Transverse colon (tissue), 4 donors: ENCODE results near the gene ARL8A. TPM values are rescaled to one million over a fixed set of nuclear protein-coding genes. Genes with fewer than 3 reads are reported as not detected.
A peak's percentile ranks its signal among the peaks of the same experiment; 100 is the strongest.
"Not testable (repeated sequence)": the region's sequence is repeated elsewhere in the genome, so short reads cannot be mapped to it uniquely, and the experiment has no call there.

ENCODE experiments used
- DNase-seq: peaks from one replicate; pipeline ENCODE4 v3.0.0-alpha.2; 2019
- H3K27ac ChIP-seq, 4 donors: fragments of 200-600 bp; sonication (generic); 2 replicates each; pipeline ENCODE4 v1.5.1; 2016 to 2018; ENCODE audit warnings: inconsistent platforms in 4 of 4
- H3K27me3 ChIP-seq: fragments of 200-600 bp; sonication (generic); 2 replicates; pipeline ENCODE4 v1.5.1; 2017; ENCODE audit warnings: inconsistent platforms
- H3K36me3 ChIP-seq, 4 donors: fragments of 200-600 bp; sonication (generic); 2 replicates each; pipeline ENCODE4 v1.5.1; 2017 to 2019; ENCODE audit warnings: inconsistent platforms in 4 of 4
- H3K4me1 ChIP-seq, 4 donors: fragments of 200-600 bp; sonication (generic); 2 replicates each; pipeline ENCODE4 v1.5.1; 2017 to 2020; ENCODE audit warnings: inconsistent platforms in 4 of 4
- H3K4me3 ChIP-seq, 4 donors: fragments of 200-600 bp; sonication (generic); 1 replicate in 1 of 4; 2 replicates in 3 of 4; pipeline versions ENCODE4 v1.5.1 to v1.6.1; 2017 to 2019; ENCODE audit warnings: inconsistent platforms in 4 of 4
- H3K9me3 ChIP-seq, 2 donors: fragments of 200-600 bp; sonication (generic); 2 replicates each; pipeline ENCODE4 v1.5.1; 2017 to 2019; ENCODE audit warnings: inconsistent platforms in 2 of 2
- EP300 ChIP-seq: sonication (generic); formaldehyde crosslinking; IDR thresholded peaks from one replicate; pipeline ENCODE4 v1.6.1; 2017; ENCODE audit warnings: antibody characterized with exemption, low read depth
- POLR2A ChIP-seq: fragments of 450-650 bp; IDR thresholded peaks from one replicate; pipeline ENCODE4 v1.6.1; 2016; ENCODE audit warnings: antibody characterized with exemption, mild to moderate bottlenecking, moderate library complexity
- POLR2AphosphoS5 ChIP-seq, 3 donors: sonication (generic); formaldehyde crosslinking; IDR thresholded peaks; one replicate each; pipeline ENCODE4 v1.6.1; 2016; ENCODE audit warnings: antibody characterized with exemption in 3 of 3
- WGBS, 2 donors: methylation state at CpG; one replicate each; pipeline ENCODE4 v1.1.5; 2018; ENCODE audit warnings: low coverage in 1 of 2; 5-methylcytosine and 5-hydroxymethylcytosine counted together
- in situ Hi-C, 4 donors: fragments of 200-750 bp; cut with MboI; loops; one replicate each; pipeline versions ENCODE4 v1.15.0 to v1.15.1; 2017; ENCODE audit warnings: low sequenced_read_pairs in 3 of 4, low pct_ligation_motif_present in 1 of 4, low pct_unique_long_range_greater_than_20kb in 1 of 4
- intact Hi-C: fragments of 100-400 bp; cut with DNase I; formaldehyde crosslinking; loops from one replicate; pipeline ENCODE4 v1.15.1; 2023; ENCODE audit warnings: low total_unique reads
- total RNA-seq, 4 donors: library from RNA; depleted of rRNA; stranded (reverse); fragments of >200 nt; gene quantifications; one replicate each; pipeline ENCODE4 v1.1.0, GENCODE V29; 2016
- TF ChIP-seq, protein P1 (sequence below), 5 experiments: fragments of 200-600 bp in 3 of 5; fragments of 450-650 bp in 2 of 5; sonication (generic) in 3 of 5; IDR thresholded peaks; 1 replicate in 2 of 5; 2 replicates in 3 of 5; pipeline ENCODE4 v1.5.1; 2016 to 2017; ENCODE audit warnings: antibody characterized with exemption in 5 of 5, inconsistent platforms in 3 of 5, mild to moderate bottlenecking in 2 of 5, moderate library complexity in 1 of 5

The ARL8A gene
- total RNA-seq, 4 donors from 2014 or later = 9.0 to 27.2 (median 21.6) TPM

GRCh38 chr1:202192770-202193613, 48.5 kb upstream of the ARL8A start:
- Histone ChIP-seq H3K36me3 (no peaks in the 10 kb centered on the region), H3K4me3 (peak overlapping the region in 2 of 4 donors; percentile 28 to 45), H3K9me3 (no peaks in the 10 kb centered on the region), H3K27ac (no peak overlapping the region), H3K4me1 (peaks cover 0 to 20% (median 10%) of the 10 kb centered on the region in 4 donors), H3K27me3 (peaks cover 31% of the 10 kb centered on the region)
- 26 to 47% methylated on average over 4 to 18 of the region's 18 CpGs for WGBS, 2 donors
- TF ChIP-seq EP300 (no peak), POLR2AphosphoS5 (IDR thresholded peaks at IDR 0.05) (no peak), POLR2A (no peak)
- TF ChIP-seq, protein P1, sequence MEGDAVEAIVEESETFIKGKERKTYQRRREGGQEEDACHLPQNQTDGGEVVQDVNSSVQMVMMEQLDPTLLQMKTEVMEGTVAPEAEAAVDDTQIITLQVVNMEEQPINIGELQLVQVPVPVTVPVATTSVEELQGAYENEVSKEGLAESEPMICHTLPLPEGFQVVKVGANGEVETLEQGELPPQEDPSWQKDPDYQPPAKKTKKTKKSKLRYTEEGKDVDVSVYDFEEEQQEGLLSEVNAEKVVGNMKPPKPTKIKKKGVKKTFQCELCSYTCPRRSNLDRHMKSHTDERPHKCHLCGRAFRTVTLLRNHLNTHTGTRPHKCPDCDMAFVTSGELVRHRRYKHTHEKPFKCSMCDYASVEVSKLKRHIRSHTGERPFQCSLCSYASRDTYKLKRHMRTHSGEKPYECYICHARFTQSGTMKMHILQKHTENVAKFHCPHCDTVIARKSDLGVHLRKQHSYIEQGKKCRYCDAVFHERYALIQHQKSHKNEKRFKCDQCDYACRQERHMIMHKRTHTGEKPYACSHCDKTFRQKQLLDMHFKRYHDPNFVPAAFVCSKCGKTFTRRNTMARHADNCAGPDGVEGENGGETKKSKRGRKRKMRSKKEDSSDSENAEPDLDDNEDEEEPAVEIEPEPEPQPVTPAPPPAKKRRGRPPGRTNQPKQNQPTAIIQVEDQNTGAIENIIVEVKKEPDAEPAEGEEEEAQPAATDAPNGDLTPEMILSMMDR (IDR thresholded peaks at IDR 0.05) = peak; percentile 80 to 90 (median 82)
- in situ Hi-C loops (loop anchor here (10.0 to 25.0 kb wide), 3 partner anchors 119 to 522 kb away; partner anchors contain the start of gene SYT2 (in 4 of the 4)), intact Hi-C loops (no loop called here)
- peak; percentile 64 for DNase-seq

- 95% methylated on average over 11 of the region's 33 CpGs; no CpG with 5 or more reads in 1 of the 2 donors for WGBS, 2 donors
- in situ Hi-C loops = loop anchor here (10.0 to 25.0 kb wide), 3 partner anchors 121 to 523 kb away; partner anchors contain the start of gene SYT2 (in 4 of the 4)
- peaks cover 31% of the 10 kb centered on the region for H3K27me3 ChIP-seq
Measured at GRCh38 chr1:202191391-202191790, 46.9 kb upstream of the ARL8A start.

DNA sequence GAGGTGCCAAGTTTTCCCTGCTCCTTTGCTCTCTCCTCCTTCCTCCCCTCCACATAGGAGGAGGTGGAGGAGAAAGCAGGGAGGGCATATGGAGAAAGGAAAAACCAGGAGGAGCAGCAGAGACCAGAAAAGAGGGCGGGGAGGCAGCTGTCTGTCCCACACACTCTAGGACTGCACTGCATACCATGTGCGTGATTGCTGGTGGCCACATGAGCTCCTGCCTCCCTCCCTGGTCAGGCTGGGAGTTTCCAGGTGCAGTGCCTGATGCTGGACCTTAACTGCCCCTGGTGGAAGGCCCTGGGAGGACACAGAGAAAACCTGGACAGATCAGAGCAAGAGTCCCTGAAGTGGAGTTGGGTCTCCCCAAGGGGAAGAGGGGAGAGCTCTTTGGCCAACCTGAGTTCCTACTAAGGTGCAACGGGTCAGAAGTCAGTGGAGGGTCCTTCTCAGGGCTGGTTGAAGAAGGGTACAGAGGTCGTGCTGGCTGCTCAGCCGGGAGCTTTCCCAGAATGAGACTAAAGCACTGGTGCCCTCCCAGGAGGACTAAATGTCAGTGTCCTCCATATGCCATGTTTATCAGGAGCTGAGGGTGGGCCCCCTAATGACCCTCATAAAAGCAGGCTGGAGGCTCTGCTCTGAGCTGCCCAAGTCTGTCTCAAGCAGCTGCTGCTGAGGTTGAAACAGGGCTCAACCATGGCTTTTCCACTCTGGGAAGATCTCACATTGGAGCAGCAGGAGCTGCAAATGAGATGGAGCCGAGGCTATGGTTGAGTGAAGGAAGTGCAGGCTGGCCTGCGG, 45.6 kb upstream of the ARL8A start:
- no peak for TF ChIP-seq POLR2A
- TF ChIP-seq, protein P1 (IDR thresholded peaks at IDR 0.05) = peak in 1 of 5 experiments; percentile 13
- H3K9me3 ChIP-seq = no peaks in the 10 kb centered on the region
- no peaks in the 10 kb centered on the region for H3K36me3 ChIP-seq
- H3K27ac ChIP-seq = no peak overlapping the region
- peaks cover 0 to 15% (median 10%) of the 10 kb centered on the region in 4 donors for H3K4me1 ChIP-seq
- H3K27me3 ChIP-seq = peaks cover 26% of the 10 kb centered on the region
- 69 to 100% methylated on average over 1 to 7 of the region's 7 CpGs for WGBS, 2 donors
- in situ Hi-C loops (loop anchor here (10.0 to 25.0 kb wide), 4 partner anchors 122 to 525 kb away; partner anchors contain the start of gene SYT2 (in 4 of the 4)), intact Hi-C loops (loop anchor here (5.0 kb wide), 2 partner anchors 127 to 527 kb away; no protein-coding TSS in a partner anchor)
- DNase-seq = no peak
- H3K4me3 ChIP-seq = no peak overlapping the region

More at GRCh38 chr1:202191391-202191790, 46.9 kb upstream of the ARL8A start:
- DNase-seq, H3K9me3 ChIP-seq, intact Hi-C loops, H3K4me3 ChIP-seq, H3K27ac ChIP-seq, H3K36me3 ChIP-seq: not testable (repeated sequence)
- H3K4me1 ChIP-seq = peaks cover 0 to 15% (median 10%) of the 10 kb centered on the region in 4 donors

DNA sequence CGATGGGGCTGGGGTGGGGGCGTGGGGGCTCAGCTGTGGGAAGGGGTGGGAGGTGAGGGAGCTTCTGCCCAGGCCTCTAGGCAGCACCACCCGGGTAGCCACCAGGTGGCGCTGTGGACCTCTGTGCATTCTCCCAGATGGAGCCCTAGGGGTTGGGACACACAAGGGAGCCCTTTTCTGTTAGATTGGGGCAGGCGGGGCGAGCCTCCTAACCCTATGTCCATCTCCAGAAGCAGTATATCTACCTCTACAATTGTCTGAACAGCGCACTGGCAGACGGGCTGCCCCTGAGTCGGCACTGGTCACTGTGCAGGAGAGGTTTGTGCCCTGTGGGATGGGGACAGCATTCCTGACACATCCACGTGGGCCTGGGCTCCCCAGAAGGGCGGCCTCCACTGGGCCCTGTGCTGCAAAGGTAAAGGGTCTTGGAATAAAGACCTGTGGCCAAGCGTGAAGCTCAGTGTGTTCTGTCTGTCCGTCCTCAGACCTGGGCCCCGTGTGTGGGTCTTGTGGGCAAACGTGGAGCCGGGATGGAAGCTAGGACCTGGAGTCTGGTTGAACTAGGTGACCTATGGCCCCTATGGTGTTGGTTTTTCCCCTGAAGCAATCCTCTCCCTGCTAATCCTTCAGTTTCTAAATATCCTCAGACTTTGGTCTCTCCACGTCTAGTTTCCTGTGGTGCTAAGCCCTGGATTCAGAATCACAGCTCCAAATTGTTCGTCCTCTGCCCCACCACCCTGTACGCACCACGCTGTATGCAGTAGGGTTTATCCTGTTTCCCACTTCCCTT, 44.7 kb upstream of the ARL8A start:
- WGBS, 2 donors = 66 to 78% methylated on average over 4 to 13 of the region's 20 CpGs
- peaks cover 18% of the 10 kb centered on the region for H3K27me3 ChIP-seq
- intact Hi-C loops = loop anchor here (5.0 kb wide), 2 partner anchors 128 to 528 kb away; no protein-coding TSS in a partner anchor
- TF ChIP-seq POLR2A = no peak
- no peak for TF ChIP-seq EP300
- no peak for TF ChIP-seq POLR2AphosphoS5 (IDR thresholded peaks at IDR 0.05)
- TF ChIP-seq, protein P1 (IDR thresholded peaks at IDR 0.05) = peak; percentile 50 to 93 (median 84)
- in situ Hi-C loops = loop anchor here in 3 of 4 donors (10.0 to 25.0 kb wide), 3 partner anchors 123 to 523 kb away; partner anchors contain the start of gene SYT2 (in 3 of the 3)
- no peaks in the 10 kb centered on the region for H3K9me3 ChIP-seq
- no peak overlapping the region for H3K4me3 ChIP-seq
- no peak overlapping the region for H3K27ac ChIP-seq
- no peaks in the 10 kb centered on the region for H3K36me3 ChIP-seq
- DNase-seq = peak; percentile 81
- peaks cover 0 to 18% (median 10%) of the 10 kb centered on the region in 4 donors for H3K4me1 ChIP-seq
